GM21723 (cell line): ENCODE data around the gene LRPAP1.

ENCODE experiments used
- ATAC-seq: cut with Tn5 transposase; IDR thresholded peaks from one replicate; pipeline ENCODE4 v1.9.1; 2021; ENCODE audit warnings: mild to moderate bottlenecking, moderate library complexity; ENCODE audit not compliant: unreplicated experiment

The LRPAP1 gene

DNA sequence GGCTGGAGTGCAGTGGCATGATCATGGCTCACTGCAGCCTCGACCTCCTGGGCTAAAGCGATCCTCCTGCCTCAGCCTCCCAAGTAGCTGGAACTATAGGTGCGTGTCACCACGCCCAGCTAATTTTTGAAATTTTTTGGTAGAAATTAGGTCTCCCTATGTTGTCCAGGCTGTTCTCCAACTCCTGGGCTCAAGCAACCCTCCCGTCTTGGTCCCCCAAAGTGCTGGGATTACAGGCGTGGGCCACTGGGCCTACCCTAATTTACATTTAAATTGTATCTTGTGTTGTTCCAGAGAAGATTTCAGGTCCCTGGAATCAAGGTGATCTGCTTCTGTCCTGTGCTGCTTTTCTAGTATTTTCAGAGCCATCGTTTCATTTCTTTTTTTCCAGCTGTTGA is 1.2 kb upstream of the LRPAP1 start:
- no peak for ATAC-seq

DNA sequence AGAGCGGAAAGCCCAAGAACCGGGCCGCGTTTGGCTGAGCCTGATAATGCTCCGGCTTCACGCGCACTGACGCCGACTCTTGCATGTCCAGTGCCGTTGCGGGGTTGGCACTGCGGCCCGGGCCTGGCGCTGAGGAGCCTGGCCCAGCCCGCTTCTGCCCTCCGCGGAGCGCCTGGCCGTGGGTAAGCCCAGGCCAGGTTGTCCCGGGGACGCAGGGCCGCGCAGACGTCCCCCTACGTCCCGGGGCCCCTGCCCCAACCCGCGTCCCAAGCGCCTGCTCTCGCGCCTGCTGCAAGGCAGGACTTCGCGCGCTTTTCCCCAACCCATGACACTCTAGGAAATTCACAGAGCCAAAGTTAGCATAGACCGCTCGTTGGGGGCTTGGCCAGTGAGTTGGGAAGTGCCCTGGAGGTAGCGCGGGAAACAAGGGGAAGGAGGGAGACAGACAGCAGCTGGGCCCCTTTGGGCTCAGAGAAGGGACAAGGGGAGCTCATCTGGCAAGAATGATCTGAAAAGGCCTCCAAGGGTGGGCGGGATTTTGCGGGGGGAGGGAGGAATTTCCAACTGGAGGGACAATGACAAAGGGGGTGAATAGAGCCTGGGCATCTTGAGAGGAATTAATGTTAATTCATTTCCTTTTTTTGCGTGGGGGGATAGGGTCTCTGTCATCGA is 665 bp upstream of the LRPAP1 start:
- no peak for ATAC-seq

DNA sequence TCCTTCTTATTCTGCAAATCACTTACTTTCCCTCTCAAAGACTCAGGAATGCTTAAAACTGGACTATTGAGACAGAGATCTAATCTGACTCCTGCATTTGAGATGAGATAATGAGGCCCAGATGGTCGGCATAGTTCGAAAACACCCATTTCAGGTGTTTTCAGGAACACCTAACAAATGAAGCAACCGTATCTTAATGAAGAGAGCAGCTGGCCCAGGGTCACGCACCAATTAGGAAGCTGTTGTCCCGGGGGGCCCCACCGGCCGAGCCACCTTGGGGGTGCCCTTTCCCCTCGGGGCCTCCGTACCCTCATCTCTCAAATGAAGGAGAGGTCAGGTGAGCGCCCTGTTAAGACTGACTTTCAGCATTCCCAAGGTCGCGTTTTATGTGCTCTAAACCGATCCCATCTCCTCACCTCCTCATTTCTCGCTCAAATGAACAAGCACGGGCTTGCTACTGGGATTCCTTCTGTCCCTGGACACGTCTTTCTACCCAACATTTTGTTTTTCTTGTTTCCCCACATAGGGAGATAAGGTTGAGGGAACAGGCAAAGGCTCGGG is 824 bp downstream of the LRPAP1 start:
- ATAC-seq = no peak

DNA sequence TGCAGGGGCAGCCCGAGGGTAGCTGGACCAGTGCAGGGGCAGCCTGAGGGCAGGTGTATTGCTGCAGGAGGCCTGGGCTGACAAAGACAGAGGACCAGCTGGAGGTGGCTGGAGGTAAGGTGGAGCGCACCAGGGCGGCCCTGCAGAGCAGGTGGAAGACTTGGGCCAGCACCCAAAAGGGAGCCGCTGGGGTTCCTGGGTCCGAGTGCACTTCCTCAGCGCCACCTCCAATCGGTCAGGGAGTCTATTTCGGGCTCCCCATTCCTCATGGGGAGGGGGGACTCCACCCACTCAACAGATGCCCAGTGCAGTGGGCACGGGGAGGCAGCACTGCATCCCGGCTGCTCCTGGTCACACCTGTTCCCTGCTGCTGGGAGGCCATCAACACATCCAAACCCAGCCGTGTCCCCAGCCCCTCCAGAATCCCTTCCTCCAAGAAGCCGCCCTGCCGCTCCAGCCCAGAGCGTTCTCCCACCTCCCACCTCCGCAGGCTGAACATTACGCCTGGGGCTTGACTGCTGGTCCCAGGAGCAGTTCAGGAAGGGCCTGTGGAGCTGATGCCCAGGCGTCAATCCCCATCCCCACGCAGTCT is 1.5 kb downstream of the LRPAP1 start:
- ATAC-seq = no peak

DNA sequence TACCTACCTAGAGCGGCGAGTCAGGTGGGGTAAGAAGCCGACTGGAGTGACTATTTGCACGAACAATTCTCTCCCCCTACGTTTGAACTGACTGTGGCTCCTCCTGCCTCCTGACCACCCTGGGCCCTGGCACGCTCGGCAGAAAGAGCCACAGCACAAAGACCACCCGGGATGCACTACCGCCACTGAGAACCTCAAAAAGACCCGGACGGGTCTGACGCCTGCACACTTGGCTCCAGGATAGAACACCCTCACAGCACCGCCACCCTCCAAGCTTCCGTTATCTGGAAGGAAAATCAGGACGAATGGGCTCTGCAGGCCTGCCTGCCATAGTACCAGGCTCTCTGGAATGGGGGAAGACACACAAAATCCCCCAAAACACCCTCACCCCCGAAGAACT is 2.2 kb downstream of the LRPAP1 start:
- no peak for ATAC-seq

DNA sequence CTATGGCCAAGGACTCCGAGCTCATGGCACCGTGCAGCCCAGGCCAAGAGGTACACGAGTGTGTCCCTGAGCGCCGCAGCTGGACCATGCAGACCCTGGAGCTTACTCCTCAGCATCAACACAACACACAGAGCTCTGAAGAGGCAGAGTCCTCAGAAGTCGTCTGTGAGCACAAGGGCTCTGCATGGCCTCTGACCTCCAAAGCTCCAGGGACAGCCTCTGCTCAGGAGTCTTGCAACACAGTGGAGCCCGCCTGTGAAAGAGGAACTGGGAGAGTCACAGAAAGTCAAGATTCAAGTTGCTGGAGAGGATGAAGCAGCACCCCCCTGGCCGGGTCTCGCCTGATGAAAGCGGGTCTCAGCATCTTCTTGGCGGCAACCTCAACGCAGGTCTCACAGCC is 2.9 kb downstream of the LRPAP1 start:
- no peak for ATAC-seq

DNA sequence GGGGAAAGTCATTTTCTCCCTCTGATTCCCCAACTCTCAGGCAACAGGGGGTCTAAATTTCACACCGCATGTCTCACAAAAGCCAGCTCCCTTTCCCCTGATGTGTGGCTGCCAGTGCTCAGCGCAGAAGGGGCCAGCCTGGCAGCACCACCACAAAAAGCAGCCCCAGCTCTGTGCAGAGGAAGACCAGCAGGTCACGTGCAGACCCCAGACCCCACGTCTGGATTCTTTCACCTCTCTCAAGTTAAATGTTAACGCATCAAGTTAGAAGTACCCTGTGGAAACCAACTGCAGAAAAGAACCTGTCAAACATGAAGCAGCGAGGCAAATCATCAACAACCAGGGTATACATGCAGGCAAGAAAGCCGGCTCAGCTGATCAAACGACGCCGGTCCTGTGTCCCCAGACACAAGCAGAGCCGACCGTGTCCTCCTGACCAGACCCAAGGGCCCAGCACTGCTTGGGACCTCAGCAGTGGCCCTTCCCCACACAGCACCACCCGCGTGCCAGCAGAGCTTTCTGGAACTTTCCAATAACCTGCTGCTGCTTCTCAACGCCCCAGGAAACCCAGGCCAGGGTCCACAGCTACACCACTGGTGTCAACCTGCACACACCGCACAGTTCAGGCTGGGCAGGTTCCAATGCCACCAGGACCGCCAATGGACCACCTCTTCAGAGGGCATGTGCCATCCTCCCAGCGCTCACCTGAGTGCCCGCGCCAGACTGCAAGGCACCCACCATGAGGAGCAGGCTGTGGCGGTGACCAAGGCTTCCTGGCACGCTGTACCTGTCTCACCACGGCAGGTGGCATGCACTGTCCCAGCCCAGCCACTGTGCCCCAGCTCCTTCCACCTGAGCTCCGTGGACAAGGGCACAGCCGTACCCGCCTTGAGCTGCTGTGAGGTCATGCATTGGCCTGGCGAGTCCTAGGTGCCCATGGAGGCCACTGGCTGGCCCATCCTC is 4.0 kb downstream of the LRPAP1 start:
- no peak for ATAC-seq

DNA sequence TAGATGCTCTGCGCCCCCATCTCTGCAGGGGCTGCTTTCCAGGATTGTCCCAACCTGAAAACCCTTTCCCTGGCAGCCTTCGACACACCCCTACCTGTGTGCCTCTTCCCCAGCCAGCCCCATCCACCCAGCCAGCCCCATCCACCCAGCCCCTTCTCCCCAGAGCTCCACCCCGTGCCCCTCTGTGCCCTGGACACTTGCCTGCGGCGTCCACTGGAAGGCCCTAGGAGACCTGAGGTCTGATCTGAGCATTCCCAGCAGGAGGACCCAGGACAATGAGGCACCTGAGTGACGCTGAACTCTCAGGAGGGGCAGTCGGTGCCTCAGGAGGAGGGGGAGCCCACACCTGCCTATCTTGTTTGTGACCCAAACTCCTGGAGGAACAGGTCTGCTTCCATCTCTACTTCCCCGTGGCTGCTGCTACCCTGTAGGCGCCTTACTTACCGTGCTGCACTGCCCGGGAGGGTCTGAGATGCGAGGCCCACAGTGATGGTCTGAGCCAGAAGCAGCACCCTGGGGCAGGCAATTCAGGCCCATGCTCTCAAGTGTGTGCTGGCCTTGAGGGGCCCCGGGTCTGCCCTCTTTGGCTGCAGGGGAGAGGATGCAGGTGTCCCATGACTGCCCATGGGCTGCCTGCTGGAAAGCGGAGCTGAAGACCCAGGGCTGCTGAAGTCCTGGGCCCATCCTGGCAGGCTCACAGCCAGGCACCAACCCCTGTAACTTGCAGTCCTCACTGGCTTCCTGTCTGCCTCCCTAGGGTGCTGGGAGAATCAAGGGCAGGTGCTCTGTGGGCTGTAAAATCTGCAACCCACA is 4.9 kb downstream of the LRPAP1 start:
- ATAC-seq = no peak

DNA sequence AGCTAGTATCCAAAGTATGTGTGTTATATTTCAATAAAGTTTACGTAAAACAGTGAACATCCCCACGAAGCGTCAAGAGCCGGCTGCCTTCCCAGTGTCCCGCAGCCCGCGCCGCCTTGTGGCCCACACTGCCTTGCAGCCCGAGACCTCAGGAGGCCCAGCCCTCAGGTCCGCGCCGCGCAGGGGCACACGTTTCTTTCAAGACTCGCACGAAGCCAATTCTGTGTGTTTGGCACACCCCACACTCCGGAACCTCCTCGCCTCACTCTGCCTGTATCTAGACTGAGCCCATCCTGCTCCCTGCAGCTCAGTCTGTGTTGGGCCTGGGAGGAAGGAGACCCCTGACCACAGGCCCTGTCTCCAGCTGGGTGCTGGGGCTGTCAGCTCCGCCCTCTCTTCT is 5.8 kb downstream of the LRPAP1 start:
- ATAC-seq = no peak

DNA sequence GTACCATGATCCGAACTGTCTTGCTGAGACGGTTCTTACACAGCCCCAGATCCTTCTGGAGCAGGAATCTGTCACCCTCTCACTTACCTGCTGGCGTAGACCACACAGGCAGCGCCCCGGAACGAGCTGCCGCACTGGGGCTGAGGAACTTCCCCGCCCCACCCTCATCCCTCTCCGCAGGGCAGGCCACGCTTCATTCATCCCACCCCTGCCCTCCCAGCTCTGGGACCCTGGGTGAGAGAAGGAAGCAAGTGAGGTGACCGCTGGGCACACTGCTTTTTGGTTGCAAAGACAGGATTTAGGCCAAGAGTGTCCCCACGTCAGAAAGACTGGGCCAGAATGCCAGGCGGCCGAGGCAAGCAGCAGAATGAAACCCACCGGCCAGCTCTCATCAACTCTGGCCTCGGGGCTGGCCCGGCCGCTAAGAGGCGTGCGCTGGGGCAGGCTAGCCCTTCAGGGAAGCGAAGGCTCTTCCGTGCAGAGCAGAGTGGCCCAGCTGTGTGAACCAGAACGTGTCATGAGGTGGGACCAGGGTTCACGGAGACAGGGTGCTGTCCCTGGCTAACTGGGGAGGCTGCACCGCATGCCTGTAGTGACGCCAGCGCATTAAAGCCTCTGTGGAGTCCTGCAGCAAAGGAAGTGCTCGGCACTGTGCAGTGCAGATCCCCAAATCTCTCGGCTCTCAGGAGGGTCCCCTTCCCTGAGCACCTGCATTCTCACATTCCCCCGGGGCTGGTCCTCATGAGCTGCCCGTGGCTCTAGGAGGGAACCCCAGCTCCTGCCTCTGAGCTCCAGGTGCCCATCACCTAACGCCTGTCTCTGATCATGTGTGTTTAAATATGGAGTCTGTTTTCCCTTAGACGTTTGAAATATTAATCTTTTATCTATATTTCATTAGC is 6.4 kb downstream of the LRPAP1 start:
- no peak for ATAC-seq

DNA sequence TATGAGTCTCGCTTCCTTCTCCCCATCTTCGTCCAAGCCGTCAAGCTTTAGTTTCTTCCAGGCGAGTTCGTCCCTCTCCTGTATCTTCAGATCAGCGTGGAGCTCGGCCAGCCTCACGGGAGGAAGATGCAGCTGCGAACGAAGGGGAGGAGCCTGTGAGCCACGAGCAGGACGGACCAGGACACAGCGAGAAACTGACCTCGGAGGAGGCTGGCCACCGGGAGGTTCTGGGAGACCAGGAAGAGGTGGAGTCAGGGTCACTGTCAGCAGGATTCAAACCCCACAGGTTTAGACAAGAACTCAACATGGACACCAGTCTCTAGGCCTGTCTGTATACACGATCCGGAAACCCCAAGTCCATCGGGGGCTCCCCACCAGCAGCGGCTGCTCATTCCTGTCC is 7.3 kb downstream of the LRPAP1 start:
- no peak for ATAC-seq

DNA sequence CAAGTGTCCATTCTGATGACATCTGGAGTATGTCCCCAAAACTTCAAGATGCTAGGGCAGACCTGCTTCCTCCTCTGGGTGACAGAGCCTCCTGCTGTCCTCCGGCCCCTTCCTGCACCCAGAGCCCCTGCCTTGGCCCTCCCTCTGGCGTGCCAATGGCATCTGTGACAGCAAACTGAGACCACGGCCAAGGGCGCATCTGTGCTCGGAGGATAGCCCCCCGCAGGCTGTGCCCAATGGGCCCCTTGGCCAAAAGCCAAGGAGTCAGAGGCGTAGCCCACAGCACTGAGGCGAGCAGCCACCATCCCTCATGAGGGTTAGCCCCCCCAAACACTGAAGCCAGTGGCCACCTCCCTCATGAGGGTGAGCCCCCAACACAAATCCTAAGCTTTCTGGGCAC is 7.9 kb downstream of the LRPAP1 start:
- no peak for ATAC-seq

DNA sequence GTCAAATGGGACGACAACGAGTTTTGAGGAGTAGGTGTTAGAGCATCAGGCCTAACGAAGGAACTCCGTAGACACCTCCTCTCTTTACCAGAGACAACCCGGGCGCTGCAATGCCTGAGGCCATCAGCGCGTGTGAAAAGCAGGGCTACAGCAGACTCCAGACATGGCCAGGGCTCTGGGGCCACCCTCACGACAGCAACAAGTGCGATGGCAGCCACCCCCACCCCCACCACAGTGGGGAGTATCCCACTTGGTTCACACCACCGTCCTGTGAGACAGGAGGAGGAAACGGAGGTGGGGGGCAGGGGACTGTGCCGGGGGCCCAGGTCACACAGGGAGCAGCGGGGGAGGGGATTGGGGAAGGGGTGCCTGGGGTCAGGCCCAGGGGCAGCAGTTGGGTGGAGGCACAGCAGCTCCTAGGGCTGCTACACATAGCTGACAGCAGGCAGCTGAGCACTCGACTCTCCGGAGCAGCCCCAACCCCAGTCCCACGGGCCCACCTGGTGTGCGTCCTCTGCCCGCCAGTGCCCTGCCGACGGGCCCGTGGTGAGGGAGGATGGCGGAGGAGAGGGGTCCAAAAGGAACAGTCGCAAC is 8.5 kb downstream of the LRPAP1 start:
- ATAC-seq = no peak

DNA sequence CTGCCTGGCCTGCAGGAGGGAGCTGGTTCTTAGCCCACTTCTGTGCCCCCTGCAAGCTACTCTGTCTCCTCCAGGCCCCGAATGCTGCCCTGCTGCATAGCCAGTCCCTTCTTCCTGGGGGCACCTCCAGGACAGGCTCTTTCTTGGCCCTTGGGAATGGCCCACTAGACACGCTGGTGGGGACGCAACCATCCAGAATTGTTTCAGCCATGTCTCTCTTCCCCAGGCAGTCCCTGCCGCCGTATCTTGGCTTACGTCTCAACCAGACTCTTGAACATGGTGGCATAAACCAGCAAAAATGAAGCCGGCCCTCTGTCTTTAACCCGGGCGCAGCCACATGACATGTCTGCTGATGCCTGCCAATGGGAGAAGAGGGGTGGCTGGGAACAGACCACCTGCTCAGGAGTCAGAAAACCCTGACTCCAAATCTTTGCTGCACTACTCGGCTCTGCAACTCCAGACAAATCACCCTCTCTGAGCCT is 9.0 kb downstream of the LRPAP1 start:
- ATAC-seq = no peak

DNA sequence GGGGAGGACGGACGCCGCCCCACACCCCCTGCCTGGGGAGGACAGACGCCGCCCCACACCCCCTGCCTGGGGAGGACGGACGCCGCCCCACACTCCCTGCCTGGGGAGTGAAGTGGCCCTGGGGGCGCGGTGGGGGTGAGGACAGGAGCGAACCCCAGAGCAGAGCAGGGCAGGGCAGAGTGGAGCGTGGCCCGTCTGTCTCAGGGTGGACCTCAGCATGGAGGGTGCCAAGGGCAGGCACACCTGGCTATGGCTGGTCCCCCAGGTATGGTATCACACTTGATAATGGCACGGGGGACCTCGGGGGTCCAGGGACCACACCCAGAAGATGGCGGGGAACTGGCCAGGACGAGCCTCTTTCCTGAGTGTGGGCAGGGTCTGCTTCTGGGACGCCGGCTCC is 9.6 kb downstream of the LRPAP1 start:
- no peak for ATAC-seq

DNA sequence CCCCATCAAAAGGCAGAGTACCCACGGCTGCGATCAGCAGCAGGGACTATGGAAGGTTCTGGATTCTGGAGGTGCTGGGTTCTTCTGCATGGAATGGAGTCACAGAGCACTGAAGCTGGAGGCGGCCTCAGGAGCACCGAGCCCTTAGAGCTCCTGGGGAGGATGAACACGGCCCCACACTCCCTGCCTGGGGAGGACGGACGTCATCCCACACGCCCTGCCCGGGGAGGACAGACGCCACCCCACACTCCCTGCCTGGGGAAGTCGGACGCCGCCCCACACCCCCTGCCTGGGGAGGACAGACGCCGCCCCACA is 9.9 kb downstream of the LRPAP1 start:
- no peak for ATAC-seq

DNA sequence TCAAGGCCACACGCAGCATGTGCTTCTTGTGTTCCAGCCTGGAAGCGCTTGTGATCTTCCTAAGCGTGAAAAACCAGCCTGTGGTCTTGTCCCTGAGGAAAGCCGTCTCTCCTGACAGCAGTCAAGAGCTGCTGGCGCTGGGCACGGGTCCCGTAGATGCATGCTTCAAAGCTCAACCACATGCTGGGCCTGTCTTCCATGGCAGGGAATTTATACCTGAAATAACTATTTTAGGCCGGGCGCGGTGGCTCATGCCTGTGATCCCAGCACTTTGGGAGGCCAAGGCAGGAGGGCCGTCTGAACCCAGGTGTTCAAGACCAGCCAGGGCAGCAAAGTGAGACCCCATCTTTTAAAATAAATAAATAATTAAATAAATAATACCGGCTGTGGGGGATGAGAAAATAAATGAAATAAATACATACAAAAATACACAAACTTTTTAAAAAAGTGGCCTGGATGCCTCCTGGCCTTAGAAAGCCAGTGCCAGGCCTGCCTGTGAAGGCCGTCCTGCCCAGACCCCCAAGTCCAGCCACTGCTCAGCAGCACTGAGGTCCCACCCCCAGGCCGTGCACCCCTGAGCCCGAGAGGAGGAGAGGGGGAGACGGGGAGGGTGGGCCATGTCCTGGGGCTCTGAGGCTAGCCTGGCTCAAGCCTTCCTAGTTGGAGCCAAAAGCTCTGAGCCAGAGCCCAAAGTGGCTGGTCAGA is 10.4 kb downstream of the LRPAP1 start:
- no peak for ATAC-seq

DNA sequence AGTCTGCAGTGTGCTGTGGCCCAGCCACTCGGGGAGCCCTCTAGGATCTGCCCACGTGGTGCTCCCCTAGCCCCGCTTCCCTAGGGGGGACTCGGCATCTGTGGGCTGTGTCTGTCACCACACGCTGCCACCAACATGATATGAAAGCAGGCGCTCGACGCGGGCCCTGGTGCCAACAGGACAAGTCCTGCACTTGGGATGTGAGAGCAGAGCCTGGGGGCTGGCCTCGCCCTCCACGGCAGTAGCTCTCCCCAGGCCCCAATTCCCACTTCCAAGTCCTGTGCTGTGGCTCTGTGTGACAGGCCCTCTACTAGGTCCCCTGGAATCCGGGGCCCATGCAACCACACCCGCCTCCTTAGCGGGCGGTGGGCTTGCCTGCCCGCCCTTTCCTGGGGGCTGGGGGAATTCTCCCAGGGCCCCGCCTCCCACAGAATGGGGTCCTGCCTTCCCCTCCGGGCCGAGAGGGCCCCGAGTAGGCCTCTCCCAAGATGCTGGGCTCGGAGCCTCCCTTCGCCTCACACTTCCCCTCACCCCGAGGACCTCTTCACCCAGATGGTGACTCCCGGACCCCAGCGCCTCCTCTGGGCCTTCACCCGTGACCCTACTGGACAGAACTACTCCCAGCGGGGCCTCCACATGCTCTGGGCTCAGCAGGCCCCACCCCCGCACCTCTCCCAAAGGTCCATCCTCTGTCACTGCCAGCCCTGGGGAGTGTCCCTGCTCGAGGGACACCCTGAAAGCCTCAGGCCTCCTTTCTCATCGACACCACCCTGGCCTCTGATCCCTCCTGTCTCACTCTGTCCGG is 11.2 kb downstream of the LRPAP1 start:
- ATAC-seq = no peak
